HepG2 (cell line): ENCODE data around the gene PHF3.

Experiments
- CREB1 ChIP-seq, 2 experiments: fragments of 450-650 bp in 1 of 2; IDR thresholded peaks; 2 replicates each; pipeline ENCODE4 v1.6.1; 2016 to 2017; ENCODE audit warnings: control low read depth in 1 of 2, mild to moderate bottlenecking in 1 of 2, missing compliant biosample characterization in 1 of 2, missing genetic modification characterization in 1 of 2
- HNF4A ChIP-seq: sonication (generic); formaldehyde crosslinking; IDR thresholded peaks from 2 replicates; pipeline ENCODE4 v1.4.0; 2020; ENCODE audit warnings: missing genetic modification reagents
- YY1 ChIP-seq: IDR thresholded peaks from 2 replicates; pipeline ENCODE4 v1.6.1; 2011; ENCODE audit warnings: low read length, low read depth, moderate library complexity, mild to moderate bottlenecking; ENCODE audit not compliant: insufficient read depth, insufficient replicate concordance
- ZFP62 ChIP-seq: sonication (generic); formaldehyde crosslinking; IDR thresholded peaks from 2 replicates; pipeline ENCODE4 v1.4.0; 2020; ENCODE audit warnings: missing genetic modification reagents
- ZNF576 ChIP-seq: sonication (generic); formaldehyde crosslinking; IDR thresholded peaks from 2 replicates; pipeline ENCODE4 v1.4.0; 2020; ENCODE audit warnings: mild to moderate bottlenecking, missing genetic modification reagents
- TF ChIP-seq, protein P1 (sequence below): sonication (generic); formaldehyde crosslinking; IDR thresholded peaks from 2 replicates; pipeline ENCODE4 v1.9.0; 2021; ENCODE audit warnings: mild to moderate bottlenecking, missing genetic modification reagents

GRCh38 chr6:63592886-63593285, 42.7 kb upstream of the PHF3 start:
- TF ChIP-seq ZFP62 (CRISPR knock-in tag) = no peak
- TF ChIP-seq, protein P1, sequence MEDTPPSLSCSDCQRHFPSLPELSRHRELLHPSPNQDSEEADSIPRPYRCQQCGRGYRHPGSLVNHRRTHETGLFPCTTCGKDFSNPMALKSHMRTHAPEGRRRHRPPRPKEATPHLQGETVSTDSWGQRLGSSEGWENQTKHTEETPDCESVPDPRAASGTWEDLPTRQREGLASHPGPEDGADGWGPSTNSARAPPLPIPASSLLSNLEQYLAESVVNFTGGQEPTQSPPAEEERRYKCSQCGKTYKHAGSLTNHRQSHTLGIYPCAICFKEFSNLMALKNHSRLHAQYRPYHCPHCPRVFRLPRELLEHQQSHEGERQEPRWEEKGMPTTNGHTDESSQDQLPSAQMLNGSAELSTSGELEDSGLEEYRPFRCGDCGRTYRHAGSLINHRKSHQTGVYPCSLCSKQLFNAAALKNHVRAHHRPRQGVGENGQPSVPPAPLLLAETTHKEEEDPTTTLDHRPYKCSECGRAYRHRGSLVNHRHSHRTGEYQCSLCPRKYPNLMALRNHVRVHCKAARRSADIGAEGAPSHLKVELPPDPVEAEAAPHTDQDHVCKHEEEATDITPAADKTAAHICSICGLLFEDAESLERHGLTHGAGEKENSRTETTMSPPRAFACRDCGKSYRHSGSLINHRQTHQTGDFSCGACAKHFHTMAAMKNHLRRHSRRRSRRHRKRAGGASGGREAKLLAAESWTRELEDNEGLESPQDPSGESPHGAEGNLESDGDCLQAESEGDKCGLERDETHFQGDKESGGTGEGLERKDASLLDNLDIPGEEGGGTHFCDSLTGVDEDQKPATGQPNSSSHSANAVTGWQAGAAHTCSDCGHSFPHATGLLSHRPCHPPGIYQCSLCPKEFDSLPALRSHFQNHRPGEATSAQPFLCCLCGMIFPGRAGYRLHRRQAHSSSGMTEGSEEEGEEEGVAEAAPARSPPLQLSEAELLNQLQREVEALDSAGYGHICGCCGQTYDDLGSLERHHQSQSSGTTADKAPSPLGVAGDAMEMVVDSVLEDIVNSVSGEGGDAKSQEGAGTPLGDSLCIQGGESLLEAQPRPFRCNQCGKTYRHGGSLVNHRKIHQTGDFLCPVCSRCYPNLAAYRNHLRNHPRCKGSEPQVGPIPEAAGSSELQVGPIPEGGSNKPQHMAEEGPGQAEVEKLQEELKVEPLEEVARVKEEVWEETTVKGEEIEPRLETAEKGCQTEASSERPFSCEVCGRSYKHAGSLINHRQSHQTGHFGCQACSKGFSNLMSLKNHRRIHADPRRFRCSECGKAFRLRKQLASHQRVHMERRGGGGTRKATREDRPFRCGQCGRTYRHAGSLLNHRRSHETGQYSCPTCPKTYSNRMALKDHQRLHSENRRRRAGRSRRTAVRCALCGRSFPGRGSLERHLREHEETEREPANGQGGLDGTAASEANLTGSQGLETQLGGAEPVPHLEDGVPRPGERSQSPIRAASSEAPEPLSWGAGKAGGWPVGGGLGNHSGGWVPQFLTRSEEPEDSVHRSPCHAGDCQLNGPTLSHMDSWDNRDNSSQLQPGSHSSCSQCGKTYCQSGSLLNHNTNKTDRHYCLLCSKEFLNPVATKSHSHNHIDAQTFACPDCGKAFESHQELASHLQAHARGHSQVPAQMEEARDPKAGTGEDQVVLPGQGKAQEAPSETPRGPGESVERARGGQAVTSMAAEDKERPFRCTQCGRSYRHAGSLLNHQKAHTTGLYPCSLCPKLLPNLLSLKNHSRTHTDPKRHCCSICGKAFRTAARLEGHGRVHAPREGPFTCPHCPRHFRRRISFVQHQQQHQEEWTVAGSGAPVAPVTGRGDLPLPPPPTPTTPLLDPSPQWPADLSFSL = no peak
- no peak for TF ChIP-seq HNF4A (CRISPR knock-in tag)
- no peak for TF ChIP-seq ZNF576 (CRISPR knock-in tag)
- TF ChIP-seq YY1 = no peak
- TF ChIP-seq CREB1 (IDR thresholded peaks at IDR 0.05) = no peak
- no peak for TF ChIP-seq CREB1 (CRISPR knock-in tag; IDR thresholded peaks at IDR 0.05)
